Fibroblast of lung (primary cell): ENCODE results near the gene SIPA1L3. TPM values are rescaled to one million over a fixed set of nuclear protein-coding genes. Genes with fewer than 3 reads are reported as not detected.

Experiments
- DNase-seq, 2 donors: peaks; one replicate each; pipeline versions ENCODE4 v3.0.0 to v3.0.0-alpha.2; 2010; ENCODE audit warnings: low read depth in 2 of 2
- H2AFZ ChIP-seq: 2 replicates; pipeline ENCODE4 v1.5.1; 2012; ENCODE audit warnings: low read length, control low read depth, inconsistent platforms
- H3K27ac ChIP-seq: 2 replicates; pipeline ENCODE4 v1.5.1; 2011; ENCODE audit warnings: low read length, control low read depth; ENCODE audit not compliant: insufficient read depth
- H3K27me3 ChIP-seq: 2 replicates; pipeline ENCODE4 v1.5.1; 2011; ENCODE audit warnings: mild to moderate bottlenecking, low read length; ENCODE audit not compliant: control insufficient read depth, insufficient read depth
- H3K36me3 ChIP-seq: 2 replicates; pipeline ENCODE4 v1.5.1; 2011; ENCODE audit warnings: low read length; ENCODE audit not compliant: control insufficient read depth, insufficient read depth
- H3K4me1 ChIP-seq: 2 replicates; pipeline ENCODE4 v1.5.1; 2011; ENCODE audit warnings: low read length; ENCODE audit not compliant: control insufficient read depth, insufficient read depth; ENCODE audit errors: extremely low read depth
- H3K4me2 ChIP-seq: 2 replicates; pipeline ENCODE4 v1.5.1; 2011; ENCODE audit warnings: low read length, control low read depth; ENCODE audit not compliant: insufficient read depth; ENCODE audit errors: extremely low read depth
- H3K4me3 ChIP-seq, 4 experiments: fragments of 200-600 bp in 1 of 4; sonication (generic) in 1 of 4; replicated peaks in 1 of 4; 2 replicates each; pipeline ENCODE4 v1.5.1; 2011 to 2016; ENCODE audit warnings: low read length in 4 of 4, low read depth in 3 of 4, mild to moderate bottlenecking in 3 of 4, control low read depth in 2 of 4, inconsistent platforms in 1 of 4, mixed read lengths in 1 of 4; ENCODE audit not compliant: insufficient read depth in 1 of 4; ENCODE audit errors: control extremely low read depth in 1 of 4
- H3K79me2 ChIP-seq: 2 replicates; pipeline ENCODE4 v1.5.1; 2012; ENCODE audit warnings: mild to moderate bottlenecking, low read length, inconsistent platforms; ENCODE audit not compliant: control insufficient read depth, insufficient read depth
- H3K9ac ChIP-seq: 2 replicates; pipeline ENCODE4 v1.5.1; 2011; ENCODE audit warnings: mild to moderate bottlenecking, low read length, control low read depth; ENCODE audit not compliant: insufficient read depth
- H3K9me3 ChIP-seq: 2 replicates; pipeline ENCODE4 v1.5.1; 2012; ENCODE audit warnings: low read depth, low read length; ENCODE audit not compliant: control insufficient read depth, insufficient read depth
- H4K20me1 ChIP-seq: 2 replicates; pipeline ENCODE4 v1.5.1; 2011; ENCODE audit warnings: low read length; ENCODE audit not compliant: control insufficient read depth, insufficient read depth; ENCODE audit errors: extremely low read depth
- CTCF ChIP-seq, 2 donors: IDR thresholded peaks in 1 of 2; conservative IDR thresholded peaks in 1 of 2; 1 replicate in 1 of 2; 2 replicates in 1 of 2; pipeline ENCODE4 v1.5.1; 2011 to 2012; ENCODE audit warnings: low read length in 2 of 2, control low read depth in 1 of 2, inconsistent platforms in 1 of 2, low read depth in 1 of 2, mild to moderate bottlenecking in 1 of 2
- EZH2 ChIP-seq: IDR thresholded peaks from 2 replicates; pipeline ENCODE4 v1.5.1; 2012; ENCODE audit warnings: low read length, control low read depth, mild to moderate bottlenecking; ENCODE audit errors: missing control alignments
- polyA plus RNA-seq, 2 donors: library from polyadenylated mRNA; depleted of rRNA in 1 of 2; stranded (reverse) in 1 of 2; unstranded in 1 of 2; fragments of >200 nt; gene quantifications; 2 replicates each; pipeline ENCODE4 v1.2.1, GENCODE V29; 2011 to 2012; ENCODE audit warnings: missing spikeins in 1 of 2
- total RNA-seq: library from RNA; depleted of rRNA; stranded (reverse); fragments of >200 nt; gene quantifications from 2 replicates; pipeline ENCODE4 v1.2.1, GENCODE V29; 2014

The SIPA1L3 gene
- total and polyA plus RNA-seq, 2 donors (not counting 1 experiment from before 2014, with no cell fraction given) = 3.7 to 10.1 TPM

GRCh38 chr19:38191747-38192146, 284.7 kb downstream of the SIPA1L3 start:
- no peak overlapping the region for H3K9ac ChIP-seq
- no peak for TF ChIP-seq EZH2
- no peaks in the 10 kb centered on the region for H3K79me2 ChIP-seq
- DNase-seq = no peak
- H4K20me1 ChIP-seq = no peaks in the 10 kb centered on the region
- no peaks in the 10 kb centered on the region for H3K27me3 ChIP-seq
- H3K4me1 ChIP-seq = no peaks in the 10 kb centered on the region
- peaks cover 1% of the 10 kb centered on the region for H3K36me3 ChIP-seq
- H3K9me3 ChIP-seq = no peaks in the 10 kb centered on the region
- H3K27ac ChIP-seq = no peak overlapping the region
- H2AFZ ChIP-seq = no peak overlapping the region
- H3K4me3 ChIP-seq = no peak overlapping the region
- H3K4me2 ChIP-seq = no peak overlapping the region

GRCh38 chr19:38193445-38193844, 286.4 kb downstream of the SIPA1L3 start:
- Histone ChIP-seq H3K4me2 (no peak overlapping the region), H3K27me3 (no peaks in the 10 kb centered on the region), H3K9me3 (no peaks in the 10 kb centered on the region), H2AFZ (no peak overlapping the region), H3K4me1 (no peaks in the 10 kb centered on the region), H4K20me1 (no peaks in the 10 kb centered on the region), H3K79me2 (no peaks in the 10 kb centered on the region), H3K27ac (no peak overlapping the region), H3K9ac (no peak overlapping the region), H3K4me3 (no peak overlapping the region), H3K36me3 (peaks cover 1% of the 10 kb centered on the region)
- no peak for DNase-seq
- TF ChIP-seq CTCF (conservative IDR thresholded peaks at IDR 0.05 in 1 of 2, IDR thresholded peaks at IDR 0.05 in 1 of 2; ENCODE audit: low read depth in 1 of 2, low read length in 2 of 2) (no peak), EZH2 (no peak)

- H3K27ac ChIP-seq = no peak overlapping the region
- H3K4me1 ChIP-seq = no peaks in the 10 kb centered on the region
- TF ChIP-seq EZH2 (no peak), CTCF (conservative IDR thresholded peaks at IDR 0.05 in 1 of 2, IDR thresholded peaks at IDR 0.05 in 1 of 2; ENCODE audit: low read depth in 1 of 2, low read length in 2 of 2) (no peak)
- no peak overlapping the region for H3K9ac ChIP-seq
- DNase-seq = no peak
- no peaks in the 10 kb centered on the region for H3K79me2 ChIP-seq
- H3K27me3 ChIP-seq = no peaks in the 10 kb centered on the region
- H3K4me2 ChIP-seq = no peak overlapping the region
- no peaks in the 10 kb centered on the region for H3K9me3 ChIP-seq
- H3K4me3 ChIP-seq = no peak overlapping the region
- H3K36me3 ChIP-seq = peaks cover 4% of the 10 kb centered on the region
- no peaks in the 10 kb centered on the region for H4K20me1 ChIP-seq
- no peak overlapping the region for H2AFZ ChIP-seq
Observed at GRCh38 chr19:38194061-38194701, 287.2 kb downstream of the SIPA1L3 start.
